ENCODE results near the gene NLRP6. TPM values are rescaled to one million over a fixed set of nuclear protein-coding genes. Genes with fewer than 3 reads are reported as not detected.

NLRP6 gene
- total and polyA plus RNA-seq, 2 experiments from 2014 or later = 1.4 TPM; not detected in 1

GRCh38 chr11:293271-293851 lies 15.2 kb downstream of the NLRP6 start:
- Histone ChIP-seq H3K27ac (no peak overlapping the region), H3K79me2 (no peaks in the 10 kb centered on the region), H2AFZ (no peak overlapping the region), H3K27me3 (no peaks in the 10 kb centered on the region), H3K9me2 (replicated peaks; ENCODE audit: insufficient read depth) (no peaks in the 10 kb centered on the region), H3K9me3 (ENCODE audit: low read depth) (no peaks in the 10 kb centered on the region), H3K4me1 (ENCODE audit: insufficient read depth) (peaks cover 13% of the 10 kb centered on the region), H3K4me3 (no peak overlapping the region), H4K20me1 (ENCODE audit: insufficient read depth, poor library complexity, severe bottlenecking) (no peaks in the 10 kb centered on the region), H3K36me3 (replicated peaks; ENCODE audit: insufficient read depth, low read depth) (no peaks in the 10 kb centered on the region), H3K4me2 (no peak overlapping the region)
- WGBS (ENCODE audit: low lambda C conversion rate, missing lambda C conversion rate) = 83% methylated on average over 12 of the region's 18 CpGs
- DNase-seq (ENCODE audit: low spot score) = no peak
- TF ChIP-seq EZH2 (IDR thresholded peaks at IDR 0.05; ENCODE audit: borderline replicate concordance) (no peak), CTCF (IDR thresholded peaks at IDR 0.05; ENCODE audit: poor library complexity) (no peak), EZH2phosphoT487 (IDR thresholded peaks at IDR 0.05; ENCODE audit: low read depth, severe bottlenecking, unreplicated experiment) (no peak)

- Histone ChIP-seq H3K27ac (no peak overlapping the region), H3K79me2 (no peaks in the 10 kb centered on the region), H3K4me3 (no peak overlapping the region), H3K4me1 (ENCODE audit: insufficient read depth) (peaks cover 13% of the 10 kb centered on the region), H4K20me1 (ENCODE audit: insufficient read depth, poor library complexity, severe bottlenecking) (no peaks in the 10 kb centered on the region), H3K9me3 (ENCODE audit: low read depth) (no peaks in the 10 kb centered on the region), H3K4me2 (no peak overlapping the region), H3K27me3 (no peaks in the 10 kb centered on the region), H3K9me2 (replicated peaks; ENCODE audit: insufficient read depth) (no peaks in the 10 kb centered on the region), H2AFZ (no peak overlapping the region), H3K36me3 (replicated peaks; ENCODE audit: insufficient read depth, low read depth) (no peaks in the 10 kb centered on the region)
- DNase-seq (ENCODE audit: low spot score) = no peak
- WGBS (ENCODE audit: low lambda C conversion rate, missing lambda C conversion rate) = 94% methylated on average over 24 of the region's 27 CpGs
- TF ChIP-seq CTCF (IDR thresholded peaks at IDR 0.05; ENCODE audit: poor library complexity) = no peak
- no peak for TF ChIP-seq EZH2 (IDR thresholded peaks at IDR 0.05; ENCODE audit: borderline replicate concordance)
Observed at GRCh38 chr11:293852-294661, 15.8 kb downstream of the NLRP6 start.

- Histone ChIP-seq H3K4me2 (no peak overlapping the region), H3K9me2 (replicated peaks; ENCODE audit: insufficient read depth) (no peaks in the 10 kb centered on the region), H3K4me1 (ENCODE audit: insufficient read depth) (peaks cover 8% of the 10 kb centered on the region), H3K4me3 (no peak overlapping the region), H3K9me3 (ENCODE audit: low read depth) (no peaks in the 10 kb centered on the region), H3K36me3 (replicated peaks; ENCODE audit: insufficient read depth, low read depth) (no peaks in the 10 kb centered on the region), H4K20me1 (ENCODE audit: insufficient read depth, poor library complexity, severe bottlenecking) (no peaks in the 10 kb centered on the region), H3K79me2 (no peaks in the 10 kb centered on the region), H2AFZ (no peak overlapping the region), H3K27me3 (no peaks in the 10 kb centered on the region), H3K27ac (no peak overlapping the region)
- DNase-seq (ENCODE audit: low spot score) = no peak
- TF ChIP-seq EZH2phosphoT487 (IDR thresholded peaks at IDR 0.05; ENCODE audit: low read depth, severe bottlenecking, unreplicated experiment) (no peak), EZH2 (IDR thresholded peaks at IDR 0.05; ENCODE audit: borderline replicate concordance) (no peak), CTCF (IDR thresholded peaks at IDR 0.05; ENCODE audit: poor library complexity) (no peak)
- WGBS (ENCODE audit: low lambda C conversion rate, missing lambda C conversion rate) = 93% methylated on average over 12 of the region's 16 CpGs
Observed at GRCh38 chr11:294780-295179, 16.6 kb downstream of the NLRP6 start.

Measured in hepatocyte (in vitro differentiated cells).